Loucy (cell line): Measurements from ENCODE around the gene NDUFS6.
"Not testable (repeated sequence)": the region's sequence is repeated elsewhere in the genome, so short reads cannot be mapped to it uniquely, and the experiment has no call there.

Source experiments
- H2AFZ ChIP-seq: fragments of 200-600 bp; sonication (generic); 2 replicates; pipeline ENCODE4 v1.6.0; 2016; ENCODE audit warnings: antibody characterized with exemption, mild to moderate bottlenecking, low read length, moderate library complexity
- H3F3A ChIP-seq: fragments of 200-600 bp; 2 replicates; pipeline ENCODE4 v1.6.0; 2016; ENCODE audit warnings: antibody characterized with exemption, low read depth, mild to moderate bottlenecking
- H3K27me3 ChIP-seq: fragments of 200-600 bp; sonication (generic); 2 replicates; pipeline ENCODE4 v1.6.1; 2014; ENCODE audit warnings: low read length, mild to moderate bottlenecking; ENCODE audit not compliant: insufficient read depth, poor library complexity, severe bottlenecking
- H3K36me3 ChIP-seq: fragments of 200-600 bp; sonication (generic); 2 replicates; pipeline ENCODE4 v1.6.1; 2016; ENCODE audit warnings: low read length; ENCODE audit not compliant: insufficient read depth
- H3K4me1 ChIP-seq: fragments of 200-600 bp; sonication (generic); 2 replicates; pipeline ENCODE4 v1.5.1; 2014; ENCODE audit warnings: low read length, mild to moderate bottlenecking; ENCODE audit not compliant: insufficient read depth, poor library complexity, severe bottlenecking
- H3K4me2 ChIP-seq: fragments of 200-600 bp; sonication (generic); 2 replicates; pipeline ENCODE4 v1.6.0; 2014; ENCODE audit warnings: antibody characterized with exemption, low read length, low read depth, mild to moderate bottlenecking; ENCODE audit not compliant: poor library complexity, severe bottlenecking
- H3K4me3 ChIP-seq: fragments of 200-600 bp; sonication (generic); 2 replicates; pipeline ENCODE4 v1.5.1; 2014; ENCODE audit warnings: low read length, mild to moderate bottlenecking, mixed read lengths; ENCODE audit not compliant: poor library complexity, severe bottlenecking
- H3K79me2 ChIP-seq: fragments of 200-600 bp; sonication (generic); 2 replicates; pipeline ENCODE4 v1.6.1; 2014; ENCODE audit warnings: low read length; ENCODE audit not compliant: insufficient read depth
- H3K9ac ChIP-seq: fragments of 200-600 bp; sonication (generic); 2 replicates; pipeline ENCODE4 v1.6.0; 2014; ENCODE audit warnings: mild to moderate bottlenecking, low read depth, low read length, moderate library complexity; ENCODE audit not compliant: poor library complexity, severe bottlenecking
- H3K9me2 ChIP-seq: fragments of 200-600 bp; sonication (generic); replicated peaks from 2 replicates; pipeline ENCODE4 v1.6.1; 2016; ENCODE audit warnings: low read depth, low read length, mixed read lengths
- H3K9me3 ChIP-seq: fragments of 200-600 bp; sonication (generic); 2 replicates; pipeline ENCODE4 v1.6.1; 2014; ENCODE audit warnings: mild to moderate bottlenecking, antibody characterized with exemption, low read length, low read depth; ENCODE audit not compliant: insufficient read depth
- H4K20me1 ChIP-seq: fragments of 200-600 bp; sonication (generic); 2 replicates; pipeline ENCODE4 v1.6.0; 2014; ENCODE audit warnings: antibody characterized with exemption, low read length, mild to moderate bottlenecking; ENCODE audit not compliant: insufficient read depth, poor library complexity, severe bottlenecking
- CTCF ChIP-seq: fragments of 200-600 bp; sonication (generic); conservative IDR thresholded peaks from 2 replicates; pipeline ENCODE4 v1.5.1; 2014; ENCODE audit warnings: mild to moderate bottlenecking, antibody characterized with exemption, low read length
- EZH2phosphoT487 ChIP-seq: fragments of 200-600 bp; IDR thresholded peaks from 2 replicates; pipeline ENCODE4 v1.6.1; 2018; ENCODE audit warnings: antibody characterized with exemption, mild to moderate bottlenecking, moderate library complexity, borderline replicate concordance

The NDUFS6 gene

GRCh38 chr5:1797855-1798254 lies 3.4 kb upstream of the NDUFS6 start:
- Histone ChIP-seq H4K20me1 (peaks cover 19% of the 10 kb centered on the region), H3K27me3 (no peaks in the 10 kb centered on the region), H3K36me3 (no peaks in the 10 kb centered on the region), H3K4me1 (peaks cover 32% of the 10 kb centered on the region), H3K79me2 (peaks cover 53% of the 10 kb centered on the region), H3K4me3 (peak overlapping the region; percentile 80), H3K9me3 (no peaks in the 10 kb centered on the region), H3K9ac (peak overlapping the region; percentile 82), H3F3A (no peaks in the 10 kb centered on the region), H3K9me2 (no peaks in the 10 kb centered on the region), H2AFZ (no peak overlapping the region), H3K4me2 (peak overlapping the region; percentile 74)
- no peak for TF ChIP-seq CTCF
- no peak for TF ChIP-seq EZH2phosphoT487

- H3K36me3 ChIP-seq, H3K9me3 ChIP-seq, H3K9me2 ChIP-seq, H2AFZ ChIP-seq, H3F3A ChIP-seq, H3K27me3 ChIP-seq: not testable (repeated sequence)
- H3K4me2 ChIP-seq = peak overlapping the region; percentile 74
- H3K4me3 ChIP-seq = peak overlapping the region; percentile 80
- peaks cover 24% of the 10 kb centered on the region for H4K20me1 ChIP-seq
- H3K9ac ChIP-seq = peak overlapping the region; percentile 82
- peaks cover 34% of the 10 kb centered on the region for H3K4me1 ChIP-seq
- peaks cover 61% of the 10 kb centered on the region for H3K79me2 ChIP-seq
Observed at GRCh38 chr5:1798589-1798988, 2.6 kb upstream of the NDUFS6 start.

- peaks cover 8% of the 10 kb centered on the region; the same call in 1 of the 2 replicates for H3K36me3 ChIP-seq
- H3F3A ChIP-seq = no peaks in the 10 kb centered on the region
- H3K4me3 ChIP-seq = peak overlapping the region; percentile 80
- H2AFZ ChIP-seq = peak overlapping the region; percentile 77; the same call in 1 of the 2 replicates
- peak overlapping the region; percentile 82 for H3K9ac ChIP-seq
- peaks cover 66% of the 10 kb centered on the region for H3K79me2 ChIP-seq
- no peaks in the 10 kb centered on the region for H3K9me2 ChIP-seq
- no peaks in the 10 kb centered on the region for H3K9me3 ChIP-seq
- H3K4me2 ChIP-seq = peak overlapping the region; percentile 74
- peaks cover 36% of the 10 kb centered on the region for H3K4me1 ChIP-seq
- H4K20me1 ChIP-seq = peaks cover 24% of the 10 kb centered on the region
- no peaks in the 10 kb centered on the region for H3K27me3 ChIP-seq
- no peak for TF ChIP-seq CTCF
- TF ChIP-seq EZH2phosphoT487 = no peak
Observed at GRCh38 chr5:1799110-1799601, 2.1 kb upstream of the NDUFS6 start.
